Stimulated activated CD4-positive, alpha-beta T cell treated with anti-CD3 and anti-CD28 coated beads, Interleukin-15, amount 100 ng/mL, for 48 hours (primary cell): ENCODE measurements around the gene SERP2.

Experiments
- DNase-seq, 2 donors: peaks; one replicate each; pipeline ENCODE4 v3.0.0-alpha.2; 2020; ENCODE audit warnings: low read depth in 2 of 2

SERP2 gene

GRCh38 chr13:44355621-44356020 is 18.0 kb upstream of the SERP2 start:
- no peak for DNase-seq

- DNase-seq = no peak
Observed at GRCh38 chr13:44359983-44360375, 13.6 kb upstream of the SERP2 start.

- no peak for DNase-seq
Observed at GRCh38 chr13:44362394-44363040, 11.1 kb upstream of the SERP2 start.

GRCh38 chr13:44363631-44364344 is 9.8 kb upstream of the SERP2 start:
- no peak for DNase-seq

GRCh38 chr13:44364345-44365000 is 9.2 kb upstream of the SERP2 start:
- no peak for DNase-seq

GRCh38 chr13:44365008-44365407 is 8.6 kb upstream of the SERP2 start:
- no peak for DNase-seq

- DNase-seq = no peak
Observed at GRCh38 chr13:44365899-44366298, 7.7 kb upstream of the SERP2 start.

- DNase-seq = no peak
Observed at GRCh38 chr13:44368062-44368591, 5.5 kb upstream of the SERP2 start.

- no peak for DNase-seq
Observed at GRCh38 chr13:44368599-44369368, 4.8 kb upstream of the SERP2 start.

- DNase-seq = no peak
Observed at GRCh38 chr13:44371421-44371820, 2.2 kb upstream of the SERP2 start.

- DNase-seq = no peak
Observed at GRCh38 chr13:44373247-44373600, 400 bp upstream of the SERP2 start.

GRCh38 chr13:44374348-44374712 is 706 bp downstream of the SERP2 start:
- DNase-seq = no peak

GRCh38 chr13:44378277-44378676 is 4.7 kb downstream of the SERP2 start:
- no peak for DNase-seq

GRCh38 chr13:44379885-44380284 is 6.3 kb downstream of the SERP2 start:
- DNase-seq = no peak

GRCh38 chr13:44380404-44381165 is 7.0 kb downstream of the SERP2 start:
- no peak for DNase-seq

GRCh38 chr13:44382635-44383145 is 9.1 kb downstream of the SERP2 start:
- no peak for DNase-seq

GRCh38 chr13:44383945-44384344 is 10.3 kb downstream of the SERP2 start:
- DNase-seq = no peak

- no peak for DNase-seq
Observed at GRCh38 chr13:44384778-44385177, 11.2 kb downstream of the SERP2 start.

- no peak for DNase-seq
Observed at GRCh38 chr13:44385401-44385800, 11.8 kb downstream of the SERP2 start.

- no peak for DNase-seq
Observed at GRCh38 chr13:44385847-44386246, 12.2 kb downstream of the SERP2 start.

GRCh38 chr13:44386913-44387556 is 13.4 kb downstream of the SERP2 start:
- DNase-seq = no peak
